ENCODE results near the gene TECTA. TPM values are rescaled to one million over a fixed set of nuclear protein-coding genes. Genes with fewer than 3 reads are reported as not detected.

The TECTA gene
- total and polyA plus RNA-seq, 2 of the 8 experiments (the other 6 are each of a cell fraction or from before 2014, with no cell fraction given), result 0.59 to 1.0 TPM

DNA sequence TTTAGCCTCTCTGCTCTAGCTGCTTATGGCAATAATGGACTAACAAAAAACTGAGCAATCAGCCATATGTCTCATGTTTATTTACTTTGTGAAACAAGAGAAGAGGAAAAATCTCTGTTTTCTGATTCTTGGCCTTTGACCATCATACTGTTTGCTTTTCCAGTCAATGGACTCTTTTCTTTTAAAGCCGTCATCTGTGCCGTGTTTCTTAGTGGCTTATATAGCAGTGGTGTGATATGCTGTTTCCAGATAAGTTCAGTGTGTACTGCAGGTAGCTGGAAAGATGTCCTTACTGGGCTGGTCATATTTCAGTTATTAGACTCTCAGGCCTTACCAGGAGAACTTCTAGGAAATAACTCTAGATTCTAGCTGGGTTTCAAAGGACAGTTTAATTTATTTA, 33.6 kb upstream of the TECTA start:
- Histone ChIP-seq H4K8ac (ENCODE audit: extremely low read depth, insufficient read depth, low read length) (no peak overlapping the region), H3K23ac (ENCODE audit: insufficient read length) (no peak overlapping the region), H3K18ac (ENCODE audit: extremely low read depth, low read length) (no peak overlapping the region), H3K79me2 (ENCODE audit: control insufficient read depth in 1 of 2, insufficient read depth in 2 of 2, low read length in 2 of 2) (no peaks in the 10 kb centered on the region), H4K20me1 (replicated peaks in 1 of 2; ENCODE audit: control insufficient read depth in 1 of 2, insufficient read depth in 2 of 2, low read length in 2 of 2) (no peaks in the 10 kb centered on the region), H3K27me3 (replicated peaks in 1 of 4; ENCODE audit: control insufficient read depth in 3 of 4, extremely low read depth in 1 of 4, insufficient read depth in 3 of 4, low read length in 3 of 4) (no peaks in the 10 kb centered on the region), H4K91ac (replicated peaks; ENCODE audit: insufficient read length, low read length) (no peak overlapping the region), H2BK12ac (ENCODE audit: low read depth, low read length) (no peak overlapping the region), H2BK20ac (ENCODE audit: low read length) (no peak overlapping the region), H3K4me1 (replicated peaks in 1 of 4; ENCODE audit: control insufficient read depth in 3 of 4, insufficient read depth in 4 of 4, low read length in 3 of 4) (peaks cover 0 to 4% (median 3%) of the 10 kb centered on the region in 4 experiments; a peak in 3 of 7 replicates), H2BK5ac (ENCODE audit: low read depth, low read length) (no peak overlapping the region), H3K9me3 (ENCODE audit: insufficient read depth in 2 of 2, low read depth in 1 of 2, low read length in 1 of 2) (no peaks in the 10 kb centered on the region), H2BK120ac (replicated peaks; ENCODE audit: low read depth, low read length) (no peak overlapping the region), H3K56ac (replicated peaks; ENCODE audit: insufficient read length, low read depth, low read length) (no peak overlapping the region), H2AFZ (ENCODE audit: low read length) (no peak overlapping the region), H4K5ac (ENCODE audit: insufficient read length, low read depth, low read length) (no peak overlapping the region), H3K9ac (replicated peaks in 1 of 4; ENCODE audit: extremely low read depth in 1 of 4, low read depth in 3 of 4, low read length in 3 of 4) (no peak overlapping the region), H2AK5ac (ENCODE audit: low read depth, low read length) (no peak overlapping the region), H3K4ac (replicated peaks; ENCODE audit: insufficient read length, low read depth, low read length) (no peak overlapping the region), H2BK15ac (ENCODE audit: low read length) (no peak overlapping the region), H3K4me2 (ENCODE audit: insufficient read depth in 1 of 2, low read depth in 2 of 2, low read length in 2 of 2) (no peak overlapping the region), H3K79me1 (ENCODE audit: low read depth, low read length) (no peaks in the 10 kb centered on the region), H3K23me2 (ENCODE audit: low read depth, low read length) (no peaks in the 10 kb centered on the region), H3K36me3 (ENCODE audit: control insufficient read depth in 2 of 4, insufficient read depth in 4 of 4, low read length in 3 of 4) (peaks cover 0 to 6% (median 3%) of the 10 kb centered on the region in 4 experiments; a peak in 3 of 8 replicates), H3K4me3 (ENCODE audit: extremely low read depth in 1 of 4, insufficient read depth in 2 of 4, low read depth in 3 of 4, low read length in 4 of 4) (no peak overlapping the region), H3K14ac (ENCODE audit: insufficient read length) (no peak overlapping the region), H3K27ac (ENCODE audit: low read depth, low read length) (no peak overlapping the region)
- ChIA-PET CTCF (ENCODE audit: partially characterized antibody) (interaction anchor here (0.6 to 1.6 kb wide), 10 partner anchors 10 to 382 kb away, joined by 3 to 8 read pairs (median 4); partner anchors contain the start of gene TECTA), POLR2A (ENCODE audit: partially characterized antibody) (no interaction called here)
- no peak for FAIRE-seq
- DNase-seq (ENCODE audit: low read depth in 1 of 2, low spot score in 2 of 2), result no peak
- WGBS, 2 experiments (ENCODE audit: extremely low coverage in 1 of 2, insufficient coverage in 1 of 2, insufficient read length in 1 of 2, insufficient replicate concordance in 2 of 2, low coverage in 1 of 2, low lambda C conversion rate in 2 of 2, missing lambda C conversion rate in 1 of 2), result 93% methylated on average over 2 of the region's 2 CpGs; no CpG with 5 or more reads in 1 of the 2 experiments
- no peak for TF ChIP-seq FOSL1 (IDR thresholded peaks at IDR 0.05; ENCODE audit: insufficient read depth, low read depth, low read length)
- TF ChIP-seq RFX5 (IDR thresholded peaks at IDR 0.05; ENCODE audit: borderline replicate concordance, low read depth, low read length), result no peak

Measured in H1 (cell line).